Measurements from ENCODE around the gene AKT3. TPM values are rescaled to one million over a fixed set of nuclear protein-coding genes. Genes with fewer than 3 reads are reported as not detected.

Gene AKT3
- total and polyA plus RNA-seq, 2 experiments from 2014 or later = 4.5 to 18.5 TPM

- Histone ChIP-seq H3K79me2 (replicated peaks; ENCODE audit: insufficient read depth) (no peaks in the 10 kb centered on the region), H3F3A (replicated peaks; ENCODE audit: low read depth) (no peaks in the 10 kb centered on the region), H3K4me2 (no peak overlapping the region), H3K9me2 (ENCODE audit: insufficient read depth) (peaks cover 3% of the 10 kb centered on the region; the same call in 1 of the 2 replicates), H3K4me1 (ENCODE audit: insufficient read depth) (no peaks in the 10 kb centered on the region), H2AFZ (no peak overlapping the region), H3K27ac (ENCODE audit: low read depth) (no peak overlapping the region), H3K36me3 (ENCODE audit: insufficient read depth) (no peaks in the 10 kb centered on the region), H3K27me3 (ENCODE audit: insufficient read depth) (no peaks in the 10 kb centered on the region), H4K20me1 (replicated peaks; ENCODE audit: insufficient read depth) (no peaks in the 10 kb centered on the region), H3K4me3 (no peak overlapping the region)
- Mint-ChIP-seq H3K4me3 (no peak overlapping the region), H3K9me3 (no peaks in the 10 kb centered on the region), H3K27me3 (ENCODE audit: insufficient read depth, low read depth, poor library complexity) (peaks cover 4% of the 10 kb centered on the region), H3K4me1 (peaks cover 3% of the 10 kb centered on the region; the same call in 2 of the 3 replicates), H3K27ac (no peak overlapping the region), H3K36me3 (ENCODE audit: low read depth) (no peaks in the 10 kb centered on the region)
- no peak for DNase-seq (ENCODE audit: low spot score)
- no peak for ATAC-seq
- TF ChIP-seq, protein P1, sequence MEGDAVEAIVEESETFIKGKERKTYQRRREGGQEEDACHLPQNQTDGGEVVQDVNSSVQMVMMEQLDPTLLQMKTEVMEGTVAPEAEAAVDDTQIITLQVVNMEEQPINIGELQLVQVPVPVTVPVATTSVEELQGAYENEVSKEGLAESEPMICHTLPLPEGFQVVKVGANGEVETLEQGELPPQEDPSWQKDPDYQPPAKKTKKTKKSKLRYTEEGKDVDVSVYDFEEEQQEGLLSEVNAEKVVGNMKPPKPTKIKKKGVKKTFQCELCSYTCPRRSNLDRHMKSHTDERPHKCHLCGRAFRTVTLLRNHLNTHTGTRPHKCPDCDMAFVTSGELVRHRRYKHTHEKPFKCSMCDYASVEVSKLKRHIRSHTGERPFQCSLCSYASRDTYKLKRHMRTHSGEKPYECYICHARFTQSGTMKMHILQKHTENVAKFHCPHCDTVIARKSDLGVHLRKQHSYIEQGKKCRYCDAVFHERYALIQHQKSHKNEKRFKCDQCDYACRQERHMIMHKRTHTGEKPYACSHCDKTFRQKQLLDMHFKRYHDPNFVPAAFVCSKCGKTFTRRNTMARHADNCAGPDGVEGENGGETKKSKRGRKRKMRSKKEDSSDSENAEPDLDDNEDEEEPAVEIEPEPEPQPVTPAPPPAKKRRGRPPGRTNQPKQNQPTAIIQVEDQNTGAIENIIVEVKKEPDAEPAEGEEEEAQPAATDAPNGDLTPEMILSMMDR (conservative IDR thresholded peaks at IDR 0.05; ENCODE audit: low read depth in 2 of 2) = no peak
- TF ChIP-seq, protein P2, sequence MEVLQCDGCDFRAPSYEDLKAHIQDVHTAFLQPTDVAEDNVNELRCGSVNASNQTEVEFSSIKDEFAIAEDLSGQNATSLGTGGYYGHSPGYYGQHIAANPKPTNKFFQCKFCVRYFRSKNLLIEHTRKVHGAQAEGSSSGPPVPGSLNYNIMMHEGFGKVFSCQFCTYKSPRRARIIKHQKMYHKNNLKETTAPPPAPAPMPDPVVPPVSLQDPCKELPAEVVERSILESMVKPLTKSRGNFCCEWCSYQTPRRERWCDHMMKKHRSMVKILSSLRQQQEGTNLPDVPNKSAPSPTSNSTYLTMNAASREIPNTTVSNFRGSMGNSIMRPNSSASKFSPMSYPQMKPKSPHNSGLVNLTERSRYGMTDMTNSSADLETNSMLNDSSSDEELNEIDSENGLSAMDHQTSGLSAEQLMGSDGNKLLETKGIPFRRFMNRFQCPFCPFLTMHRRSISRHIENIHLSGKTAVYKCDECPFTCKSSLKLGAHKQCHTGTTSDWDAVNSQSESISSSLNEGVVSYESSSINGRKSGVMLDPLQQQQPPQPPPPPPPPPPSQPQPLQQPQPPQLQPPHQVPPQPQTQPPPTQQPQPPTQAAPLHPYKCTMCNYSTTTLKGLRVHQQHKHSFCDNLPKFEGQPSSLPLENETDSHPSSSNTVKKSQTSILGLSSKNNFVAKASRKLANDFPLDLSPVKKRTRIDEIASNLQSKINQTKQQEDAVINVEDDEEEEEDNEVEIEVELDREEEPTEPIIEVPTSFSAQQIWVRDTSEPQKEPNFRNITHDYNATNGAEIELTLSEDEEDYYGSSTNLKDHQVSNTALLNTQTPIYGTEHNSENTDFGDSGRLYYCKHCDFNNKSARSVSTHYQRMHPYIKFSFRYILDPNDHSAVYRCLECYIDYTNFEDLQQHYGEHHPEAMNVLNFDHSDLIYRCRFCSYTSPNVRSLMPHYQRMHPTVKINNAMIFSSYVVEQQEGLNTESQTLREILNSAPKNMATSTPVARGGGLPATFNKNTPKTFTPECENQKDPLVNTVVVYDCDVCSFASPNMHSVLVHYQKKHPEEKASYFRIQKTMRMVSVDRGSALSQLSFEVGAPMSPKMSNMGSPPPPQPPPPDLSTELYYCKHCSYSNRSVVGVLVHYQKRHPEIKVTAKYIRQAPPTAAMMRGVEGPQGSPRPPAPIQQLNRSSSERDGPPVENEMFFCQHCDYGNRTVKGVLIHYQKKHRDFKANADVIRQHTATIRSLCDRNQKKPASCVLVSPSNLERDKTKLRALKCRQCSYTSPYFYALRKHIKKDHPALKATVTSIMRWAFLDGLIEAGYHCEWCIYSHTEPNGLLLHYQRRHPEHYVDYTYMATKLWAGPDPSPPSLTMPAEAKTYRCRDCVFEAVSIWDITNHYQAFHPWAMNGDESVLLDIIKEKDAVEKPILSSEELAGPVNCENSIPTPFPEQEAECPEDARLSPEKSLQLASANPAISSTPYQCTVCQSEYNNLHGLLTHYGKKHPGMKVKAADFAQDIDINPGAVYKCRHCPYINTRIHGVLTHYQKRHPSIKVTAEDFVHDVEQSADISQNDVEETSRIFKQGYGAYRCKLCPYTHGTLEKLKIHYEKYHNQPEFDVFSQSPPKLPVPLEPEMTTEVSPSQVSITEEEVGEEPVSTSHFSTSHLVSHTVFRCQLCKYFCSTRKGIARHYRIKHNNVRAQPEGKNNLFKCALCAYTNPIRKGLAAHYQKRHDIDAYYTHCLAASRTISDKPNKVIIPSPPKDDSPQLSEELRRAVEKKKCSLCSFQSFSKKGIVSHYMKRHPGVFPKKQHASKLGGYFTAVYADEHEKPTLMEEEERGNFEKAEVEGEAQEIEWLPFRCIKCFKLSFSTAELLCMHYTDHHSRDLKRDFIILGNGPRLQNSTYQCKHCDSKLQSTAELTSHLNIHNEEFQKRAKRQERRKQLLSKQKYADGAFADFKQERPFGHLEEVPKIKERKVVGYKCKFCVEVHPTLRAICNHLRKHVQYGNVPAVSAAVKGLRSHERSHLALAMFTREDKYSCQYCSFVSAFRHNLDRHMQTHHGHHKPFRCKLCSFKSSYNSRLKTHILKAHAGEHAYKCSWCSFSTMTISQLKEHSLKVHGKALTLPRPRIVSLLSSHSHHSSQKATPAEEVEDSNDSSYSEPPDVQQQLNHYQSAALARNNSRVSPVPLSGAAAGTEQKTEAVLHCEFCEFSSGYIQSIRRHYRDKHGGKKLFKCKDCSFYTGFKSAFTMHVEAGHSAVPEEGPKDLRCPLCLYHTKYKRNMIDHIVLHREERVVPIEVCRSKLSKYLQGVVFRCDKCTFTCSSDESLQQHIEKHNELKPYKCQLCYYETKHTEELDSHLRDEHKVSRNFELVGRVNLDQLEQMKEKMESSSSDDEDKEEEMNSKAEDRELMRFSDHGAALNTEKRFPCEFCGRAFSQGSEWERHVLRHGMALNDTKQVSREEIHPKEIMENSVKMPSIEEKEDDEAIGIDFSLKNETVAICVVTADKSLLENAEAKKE (CRISPR knock-in tag; IDR thresholded peaks at IDR 0.05) = no peak
- TF ChIP-seq EZH2phosphoT487 (IDR thresholded peaks at IDR 0.05; ENCODE audit: unreplicated experiment) (no peak), POLR2AphosphoS5 (IDR thresholded peaks at IDR 0.05; ENCODE audit: low read depth) (no peak)
These were observed 48.2 kb upstream of the AKT3 start for GRCh38 chr1:243898278-243898677.

All from GM23338 (cell line).